Activated gamma-delta T cell treated with Interleukin-2 at 50 U/mL for 16 hours (primary cell): ENCODE measurements around the gene PURA.
"Not testable (repeated sequence)": the region's sequence is repeated elsewhere in the genome, so short reads cannot be mapped to it uniquely, and the experiment has no call there.

Experiments
- DNase-seq: peaks from one replicate; pipeline ENCODE4 v3.0.0-alpha.2; 2020

PURA gene

GRCh38 chr5:140136624-140137023 is 22.7 kb downstream of the PURA start:
- DNase-seq: no peak

GRCh38 chr5:140140435-140140834 is 26.5 kb downstream of the PURA start:
- DNase-seq: no peak

GRCh38 chr5:140141241-140141640 is 27.3 kb downstream of the PURA start:
- no peak for DNase-seq

DNA sequence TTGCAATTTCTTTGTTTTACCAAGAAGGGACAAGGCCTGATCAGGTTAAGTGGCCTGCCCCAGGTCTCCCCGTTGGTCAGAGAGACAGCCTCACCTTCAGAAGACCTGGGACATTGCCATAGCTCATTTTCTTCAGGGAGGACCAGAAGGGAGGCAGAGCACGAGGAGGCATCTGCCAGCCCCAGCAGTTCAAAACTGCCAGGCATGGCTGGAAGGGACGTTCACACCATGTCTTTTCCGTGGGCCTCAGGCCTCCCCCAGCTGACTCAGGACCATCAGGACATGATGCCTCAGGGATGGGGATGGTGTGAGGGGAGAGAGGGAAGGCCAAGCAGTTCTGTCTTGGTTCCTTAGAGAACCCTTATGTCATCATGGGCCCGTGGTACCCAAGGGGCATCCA is 28.3 kb downstream of the PURA start:
- no peak for DNase-seq

DNA sequence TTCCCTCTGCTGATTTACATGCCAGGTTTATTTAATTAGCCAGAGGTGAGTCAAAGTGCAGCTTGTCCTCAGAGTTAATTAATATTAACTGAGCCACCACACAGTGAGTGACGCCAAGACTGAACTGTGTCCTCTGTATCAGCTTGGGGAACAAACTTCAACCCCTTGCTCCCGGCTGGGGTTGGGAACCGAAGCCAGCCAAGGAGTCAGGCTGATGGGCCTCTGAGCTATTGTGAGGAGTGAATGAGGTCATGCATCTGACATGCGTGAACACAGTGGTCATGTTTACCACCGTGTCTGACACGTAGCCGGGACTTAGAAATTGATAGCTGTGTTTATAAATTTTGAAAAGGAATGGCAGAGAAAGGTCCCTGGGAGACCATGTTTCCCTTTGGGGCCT is 28.9 kb downstream of the PURA start:
- no peak for DNase-seq

GRCh38 chr5:140143521-140144258 is 29.8 kb downstream of the PURA start:
- DNase-seq: no peak

DNA sequence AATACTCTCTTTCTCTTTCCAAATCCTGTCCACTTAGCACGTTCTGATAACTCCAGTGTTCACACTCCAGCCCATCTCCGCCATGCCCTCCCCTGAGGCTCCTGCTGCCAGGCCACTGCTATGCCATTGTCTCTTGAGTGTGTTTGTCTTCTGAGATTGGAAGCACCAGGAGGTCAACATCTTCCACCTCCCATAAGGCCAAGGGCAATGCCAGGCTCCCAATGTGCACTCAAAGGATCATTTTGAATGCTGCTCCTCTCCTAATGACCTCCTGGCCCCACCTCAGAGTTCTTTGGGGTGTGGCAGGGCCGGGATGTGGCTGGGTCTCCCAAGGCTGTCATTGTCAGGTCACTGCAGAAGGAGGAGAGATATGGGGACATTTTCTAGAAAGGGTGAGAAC is 31.3 kb downstream of the PURA start:
- DNase-seq: no peak

GRCh38 chr5:140145818-140146522 is 32.1 kb downstream of the PURA start:
- peak; percentile 29 for DNase-seq

GRCh38 chr5:140146523-140146842 is 32.6 kb downstream of the PURA start:
- DNase-seq: no peak

DNA sequence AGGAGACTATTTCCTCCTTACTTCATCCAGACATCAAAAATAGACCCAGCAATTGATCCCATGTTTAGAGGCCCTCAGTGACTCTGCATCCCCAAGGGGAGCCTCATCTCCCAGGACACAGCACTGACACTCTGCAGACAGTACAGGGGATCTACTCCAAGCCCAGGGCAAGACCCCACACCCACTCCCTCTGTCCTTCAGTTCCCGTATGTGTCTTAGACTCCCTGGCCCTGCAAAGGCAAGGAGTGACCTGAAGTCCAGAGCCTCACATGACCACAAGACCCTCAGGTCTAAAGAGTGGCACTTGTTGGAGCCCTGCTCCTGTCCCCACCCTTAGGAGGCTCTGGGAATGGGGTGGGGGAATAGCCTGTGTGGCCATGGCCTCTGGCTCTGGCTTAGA is 33.6 kb downstream of the PURA start:
- DNase-seq: no peak

DNA sequence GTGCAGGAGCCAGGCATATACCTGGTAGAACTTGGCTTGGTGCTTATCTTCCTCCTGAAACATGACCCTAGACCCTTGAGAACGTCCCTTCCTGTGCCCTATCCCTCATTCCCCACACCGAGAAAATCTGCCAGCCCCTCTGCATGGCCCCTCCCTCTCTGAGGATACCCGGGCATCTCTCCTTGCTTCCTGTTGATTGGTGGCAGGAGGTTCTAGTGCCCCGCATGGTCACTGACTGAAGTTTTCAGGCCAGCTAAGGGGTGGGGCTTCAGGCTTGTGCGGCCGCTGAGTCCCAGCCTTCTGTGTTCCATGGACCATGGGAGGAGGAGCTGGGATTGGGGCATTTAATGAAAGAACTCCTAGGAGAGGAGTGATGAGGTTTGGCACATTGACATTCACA is 34.6 kb downstream of the PURA start:
- DNase-seq: no peak

DNA sequence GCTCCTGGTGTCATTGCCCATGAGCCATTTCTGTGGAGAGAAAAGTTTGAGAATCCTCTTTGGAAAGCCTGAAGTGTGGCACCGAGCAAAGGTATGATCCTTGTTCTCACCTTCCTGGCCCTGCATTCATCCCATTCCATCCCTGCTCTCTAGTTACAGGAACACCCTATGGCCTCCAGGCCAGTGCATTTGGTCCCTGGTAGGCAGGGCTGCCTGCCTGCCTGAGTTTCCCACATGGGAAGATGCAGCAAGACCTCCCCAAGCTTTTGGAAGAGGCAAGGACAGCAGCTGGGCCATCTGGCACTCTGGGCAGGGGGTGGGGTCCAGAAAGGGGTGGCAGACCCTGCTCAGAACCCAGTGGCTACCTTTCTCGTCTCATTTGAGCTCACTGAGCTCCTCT is 36.3 kb downstream of the PURA start:
- DNase-seq: no peak

DNA sequence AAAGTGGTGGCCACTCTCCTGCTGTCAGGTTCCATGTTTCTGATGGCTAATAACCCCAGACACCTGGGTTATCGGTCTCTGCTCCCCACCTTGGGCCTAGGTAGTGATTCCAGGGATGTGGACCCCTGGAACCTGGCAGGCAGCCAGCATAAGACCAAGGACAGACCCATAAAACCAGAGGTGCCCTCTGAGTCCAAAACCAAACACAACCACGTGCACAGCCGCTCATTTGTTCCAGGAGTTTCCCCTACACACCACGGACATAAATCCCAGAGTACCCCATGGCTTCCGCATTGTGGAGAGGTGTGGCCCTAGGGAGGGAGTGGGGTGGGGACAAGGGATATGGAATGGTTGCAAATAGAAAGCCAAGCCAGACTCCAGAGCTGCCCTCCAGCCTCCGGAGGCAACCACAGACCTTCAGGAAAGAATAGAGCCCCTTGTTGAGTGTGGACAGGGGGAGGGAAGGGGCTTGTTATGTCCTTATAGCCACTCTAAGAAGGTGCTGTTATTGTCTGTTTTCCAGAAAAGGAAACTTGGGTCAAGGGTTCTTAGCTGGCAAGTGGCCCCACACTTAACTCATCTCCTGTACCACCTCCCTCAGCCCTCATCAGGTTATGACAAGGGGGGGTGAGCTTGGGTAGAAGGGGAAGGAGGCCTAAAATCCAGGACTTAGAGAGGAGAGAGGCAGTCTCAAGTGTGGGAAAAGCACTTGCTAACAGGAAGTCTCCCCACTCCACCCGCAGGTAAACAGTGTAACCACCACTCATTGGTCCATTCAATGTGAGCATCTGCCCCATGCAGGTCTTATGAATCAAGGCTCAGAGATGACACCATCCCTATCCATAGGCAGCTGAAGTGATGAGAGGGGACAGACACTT is 37.5 kb downstream of the PURA start:
- DNase-seq: no peak

- DNase-seq: no peak
Observed at GRCh38 chr5:140152022-140152999, 38.4 kb downstream of the PURA start.

GRCh38 chr5:140153255-140153654 is 39.3 kb downstream of the PURA start:
- no peak for DNase-seq

DNA sequence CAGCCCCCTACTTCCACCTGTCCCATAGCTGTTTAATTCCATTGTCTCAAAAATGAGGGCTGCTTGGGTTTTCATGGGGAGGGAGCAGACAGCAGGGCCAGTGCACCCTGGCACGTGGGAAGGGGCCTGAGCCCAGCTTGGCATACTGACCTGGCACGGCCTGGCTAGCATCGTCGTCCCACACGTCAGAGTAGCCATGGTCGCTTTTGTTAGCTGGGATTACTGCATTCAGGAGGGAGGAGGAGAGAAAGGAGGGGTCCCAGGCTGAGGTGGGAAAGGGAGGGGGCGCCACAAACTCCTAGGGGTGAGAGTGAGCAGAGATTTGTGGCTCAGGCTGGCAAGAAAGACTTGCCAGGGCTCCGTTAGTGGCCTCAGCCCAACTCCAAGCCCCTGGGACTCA is 40.0 kb downstream of the PURA start:
- DNase-seq: no peak

GRCh38 chr5:140154710-140155381 is 40.9 kb downstream of the PURA start:
- not testable (repeated sequence) for DNase-seq

GRCh38 chr5:140157032-140157781 is 43.3 kb downstream of the PURA start:
- peak; percentile 84 for DNase-seq

DNA sequence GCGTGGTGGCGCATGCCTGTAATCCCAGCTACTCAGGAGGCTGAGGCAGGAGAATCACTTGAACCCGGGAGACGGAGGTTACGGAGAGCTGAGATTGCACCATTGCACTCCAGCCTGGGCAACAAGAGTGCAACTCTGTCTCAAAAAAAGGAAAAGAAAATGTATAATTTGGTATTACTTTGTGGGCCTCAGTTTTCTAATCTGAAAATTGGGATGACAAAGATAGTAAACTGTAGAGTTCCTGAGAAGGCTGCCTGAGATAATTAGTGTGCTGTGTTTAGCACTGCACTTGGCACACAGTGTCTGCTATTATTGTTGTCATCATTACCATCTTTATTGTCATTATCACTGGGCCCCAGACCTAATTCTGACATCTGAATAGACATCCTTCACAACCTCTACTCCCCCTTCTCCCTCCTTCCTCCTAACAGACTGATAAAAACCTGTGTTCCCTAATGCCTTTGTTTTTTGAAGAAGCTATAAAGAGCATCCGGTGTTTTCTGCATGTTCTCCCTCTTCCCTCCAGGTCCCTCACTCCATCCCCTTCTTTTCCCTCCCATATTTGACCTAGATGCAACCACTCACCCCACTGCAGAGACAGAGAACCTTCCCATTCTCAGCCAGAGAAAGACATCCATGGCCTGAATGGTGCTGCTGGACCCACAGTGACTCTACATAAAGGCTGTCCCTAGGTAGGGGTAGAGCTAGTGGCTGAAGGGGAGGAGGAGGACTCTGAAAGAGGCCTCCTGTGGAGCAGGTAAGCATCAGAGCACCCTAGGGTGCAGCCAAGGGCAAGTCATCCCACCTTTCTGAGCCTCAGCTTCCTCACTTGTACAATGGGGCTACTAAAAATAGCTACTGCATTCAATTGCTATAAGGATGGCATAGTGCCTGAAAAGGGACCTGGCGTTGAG is 45.4 kb downstream of the PURA start:
- no peak for DNase-seq

- DNase-seq: no peak
Observed at GRCh38 chr5:140162275-140162674, 48.4 kb downstream of the PURA start.
